Measurements from ENCODE around the gene GNA12.

GNA12 gene

DNA sequence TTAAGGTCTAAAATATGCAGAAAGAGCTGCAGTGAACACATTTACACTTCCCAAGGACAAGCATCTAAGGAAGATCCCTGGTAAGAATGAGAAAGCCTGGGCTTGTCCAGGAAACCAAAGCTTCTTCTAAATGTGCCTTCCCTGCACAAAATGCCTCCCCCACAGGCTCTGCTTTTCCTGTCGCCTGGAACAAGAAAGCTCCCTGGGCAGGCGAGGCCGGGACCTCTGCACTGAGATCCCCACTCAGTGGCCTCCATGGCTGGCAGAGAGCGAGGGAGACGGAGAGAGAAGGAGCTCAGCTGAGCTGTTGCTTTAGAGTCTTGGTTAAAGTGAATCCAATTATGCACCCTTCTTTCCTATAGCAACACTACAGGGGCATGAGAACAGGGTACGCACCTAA is 80.5 kb downstream of the GNA12 start:
- TF ChIP-seq, protein P1, sequence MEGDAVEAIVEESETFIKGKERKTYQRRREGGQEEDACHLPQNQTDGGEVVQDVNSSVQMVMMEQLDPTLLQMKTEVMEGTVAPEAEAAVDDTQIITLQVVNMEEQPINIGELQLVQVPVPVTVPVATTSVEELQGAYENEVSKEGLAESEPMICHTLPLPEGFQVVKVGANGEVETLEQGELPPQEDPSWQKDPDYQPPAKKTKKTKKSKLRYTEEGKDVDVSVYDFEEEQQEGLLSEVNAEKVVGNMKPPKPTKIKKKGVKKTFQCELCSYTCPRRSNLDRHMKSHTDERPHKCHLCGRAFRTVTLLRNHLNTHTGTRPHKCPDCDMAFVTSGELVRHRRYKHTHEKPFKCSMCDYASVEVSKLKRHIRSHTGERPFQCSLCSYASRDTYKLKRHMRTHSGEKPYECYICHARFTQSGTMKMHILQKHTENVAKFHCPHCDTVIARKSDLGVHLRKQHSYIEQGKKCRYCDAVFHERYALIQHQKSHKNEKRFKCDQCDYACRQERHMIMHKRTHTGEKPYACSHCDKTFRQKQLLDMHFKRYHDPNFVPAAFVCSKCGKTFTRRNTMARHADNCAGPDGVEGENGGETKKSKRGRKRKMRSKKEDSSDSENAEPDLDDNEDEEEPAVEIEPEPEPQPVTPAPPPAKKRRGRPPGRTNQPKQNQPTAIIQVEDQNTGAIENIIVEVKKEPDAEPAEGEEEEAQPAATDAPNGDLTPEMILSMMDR (IDR thresholded peaks at IDR 0.05; ENCODE audit: low read length, missing control alignments): no peak
- H3K4me3 ChIP-seq (replicated peaks; ENCODE audit: low read depth, low read length): no peak overlapping the region
- DNase-seq (ENCODE audit: low read depth): no peak

DNA sequence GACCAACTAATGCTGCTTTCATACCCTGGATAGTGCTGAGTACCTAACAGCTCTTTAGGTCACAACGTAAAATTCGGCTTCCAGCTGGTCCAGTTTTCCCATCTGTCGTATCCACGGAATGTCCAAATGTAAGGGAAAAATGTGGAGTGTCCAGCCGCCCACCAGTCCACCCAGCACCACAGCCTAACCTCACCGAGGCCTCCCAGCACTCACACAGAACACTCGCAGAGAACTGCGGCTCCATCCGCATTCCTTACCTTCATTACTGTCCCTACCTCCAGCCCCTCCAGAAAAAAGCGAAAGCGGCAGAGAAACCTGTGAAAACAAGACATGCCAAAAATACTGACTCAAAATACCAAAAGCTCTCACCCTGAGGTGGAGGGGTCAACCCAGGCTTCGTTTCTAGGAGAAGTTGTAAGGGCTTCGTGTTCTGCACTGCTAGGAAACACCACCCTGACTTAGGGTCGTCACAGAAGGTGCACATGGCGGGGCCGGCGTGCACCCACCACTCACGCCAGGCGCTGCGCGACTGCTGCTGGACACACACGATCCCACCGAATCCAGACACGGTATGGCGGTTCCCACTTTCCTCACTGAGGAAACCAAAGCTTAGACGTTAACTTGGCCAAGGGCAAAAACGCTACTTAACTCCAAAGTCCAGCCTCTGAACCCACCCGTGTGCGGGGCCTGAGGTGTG is 82.2 kb downstream of the GNA12 start:
- H3K4me3 ChIP-seq (replicated peaks; ENCODE audit: low read depth, low read length): no peak overlapping the region
- DNase-seq (ENCODE audit: low read depth): no peak
- TF ChIP-seq, protein P1 (IDR thresholded peaks at IDR 0.05; ENCODE audit: low read length, missing control alignments): no peak

DNA sequence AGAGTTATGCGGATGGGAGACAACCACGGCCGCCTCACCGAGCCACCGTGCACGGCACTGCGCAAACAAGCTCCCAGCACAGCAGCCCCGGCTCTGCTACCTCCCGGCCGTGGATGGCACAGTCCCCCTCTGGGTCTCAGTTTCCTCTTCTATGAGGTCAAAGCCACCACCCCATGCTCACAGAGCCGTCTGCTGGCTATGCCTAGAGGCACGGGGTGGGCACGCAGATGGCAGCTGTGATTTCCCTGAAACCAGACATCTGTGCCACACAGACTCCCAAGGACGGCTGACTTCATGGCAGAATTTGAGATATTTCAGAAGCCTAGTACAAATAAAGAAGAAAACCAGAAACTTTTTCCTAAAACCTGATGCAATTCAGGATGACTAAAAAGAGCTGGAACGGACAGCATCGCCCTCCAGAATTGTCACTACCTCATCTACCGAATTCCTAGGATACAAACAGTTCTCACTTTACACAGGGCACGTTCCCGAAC is 82.9 kb downstream of the GNA12 start:
- no peak overlapping the region for H3K4me3 ChIP-seq (replicated peaks; ENCODE audit: low read depth, low read length)
- DNase-seq (ENCODE audit: low read depth): no peak
- TF ChIP-seq, protein P1 (IDR thresholded peaks at IDR 0.05; ENCODE audit: low read length, missing control alignments): no peak

DNA sequence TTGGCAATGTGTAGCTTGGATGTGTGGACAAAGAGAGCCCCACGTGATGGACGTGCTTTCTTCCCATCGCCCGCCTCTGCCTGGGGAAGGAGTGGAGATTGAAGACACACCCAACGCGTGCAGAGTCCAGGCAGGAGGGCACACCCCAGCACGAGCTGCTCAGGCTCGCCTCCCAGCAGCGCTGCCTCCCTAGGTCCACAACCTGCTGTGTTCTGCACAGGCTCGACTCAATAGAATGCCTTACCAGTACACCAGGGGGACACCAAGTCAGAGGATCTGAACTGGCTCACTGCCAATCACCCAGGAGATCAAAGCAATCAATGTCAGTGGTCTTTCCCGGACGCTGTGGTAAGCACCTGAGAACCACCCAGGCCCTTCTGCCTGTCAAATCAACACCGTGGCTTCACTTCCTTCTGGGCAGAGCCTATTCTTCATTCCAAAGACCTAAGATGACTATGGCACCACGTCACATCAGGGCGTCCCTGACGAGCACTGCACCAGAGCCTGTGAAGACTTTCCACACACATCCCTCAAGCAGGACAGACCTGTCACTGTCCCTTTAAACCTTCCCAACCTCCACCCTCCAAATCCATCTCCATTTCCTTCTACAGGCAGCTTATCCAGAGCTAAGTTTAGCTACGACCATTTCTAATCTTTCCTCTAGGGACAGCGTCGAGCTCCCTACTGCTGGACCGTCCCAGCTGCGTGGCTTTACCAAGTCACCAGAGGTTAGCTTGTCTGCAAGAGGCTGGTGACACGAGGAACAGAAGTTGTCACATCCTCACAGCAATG is 83.8 kb downstream of the GNA12 start:
- no peak overlapping the region for H3K4me3 ChIP-seq (replicated peaks; ENCODE audit: low read depth, low read length)
- TF ChIP-seq, protein P1 (IDR thresholded peaks at IDR 0.05; ENCODE audit: low read length, missing control alignments): peak; percentile 40
- DNase-seq (ENCODE audit: low read depth): peak; percentile 58

DNA sequence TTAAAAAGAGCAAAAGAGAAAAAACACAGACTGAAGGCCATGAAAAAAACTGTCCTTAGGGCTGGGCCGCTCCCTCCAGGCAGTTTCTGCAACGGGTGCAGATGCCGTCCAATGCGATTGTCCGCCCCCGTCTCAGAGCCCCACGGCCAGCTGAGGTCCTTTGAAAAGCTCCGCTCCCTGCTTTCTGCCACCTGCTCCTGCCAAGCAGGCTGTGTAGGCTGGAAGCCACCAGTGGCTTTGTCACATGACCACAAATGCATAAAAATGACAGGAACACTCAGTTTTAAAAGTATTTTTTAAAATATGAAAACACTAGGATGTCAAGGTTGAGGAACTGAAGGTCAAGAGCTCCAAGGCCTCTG is 84.4 kb downstream of the GNA12 start:
- DNase-seq (ENCODE audit: low read depth): no peak
- H3K4me3 ChIP-seq (replicated peaks; ENCODE audit: low read depth, low read length): no peak overlapping the region
- TF ChIP-seq, protein P1 (IDR thresholded peaks at IDR 0.05; ENCODE audit: low read length, missing control alignments): no peak

DNA sequence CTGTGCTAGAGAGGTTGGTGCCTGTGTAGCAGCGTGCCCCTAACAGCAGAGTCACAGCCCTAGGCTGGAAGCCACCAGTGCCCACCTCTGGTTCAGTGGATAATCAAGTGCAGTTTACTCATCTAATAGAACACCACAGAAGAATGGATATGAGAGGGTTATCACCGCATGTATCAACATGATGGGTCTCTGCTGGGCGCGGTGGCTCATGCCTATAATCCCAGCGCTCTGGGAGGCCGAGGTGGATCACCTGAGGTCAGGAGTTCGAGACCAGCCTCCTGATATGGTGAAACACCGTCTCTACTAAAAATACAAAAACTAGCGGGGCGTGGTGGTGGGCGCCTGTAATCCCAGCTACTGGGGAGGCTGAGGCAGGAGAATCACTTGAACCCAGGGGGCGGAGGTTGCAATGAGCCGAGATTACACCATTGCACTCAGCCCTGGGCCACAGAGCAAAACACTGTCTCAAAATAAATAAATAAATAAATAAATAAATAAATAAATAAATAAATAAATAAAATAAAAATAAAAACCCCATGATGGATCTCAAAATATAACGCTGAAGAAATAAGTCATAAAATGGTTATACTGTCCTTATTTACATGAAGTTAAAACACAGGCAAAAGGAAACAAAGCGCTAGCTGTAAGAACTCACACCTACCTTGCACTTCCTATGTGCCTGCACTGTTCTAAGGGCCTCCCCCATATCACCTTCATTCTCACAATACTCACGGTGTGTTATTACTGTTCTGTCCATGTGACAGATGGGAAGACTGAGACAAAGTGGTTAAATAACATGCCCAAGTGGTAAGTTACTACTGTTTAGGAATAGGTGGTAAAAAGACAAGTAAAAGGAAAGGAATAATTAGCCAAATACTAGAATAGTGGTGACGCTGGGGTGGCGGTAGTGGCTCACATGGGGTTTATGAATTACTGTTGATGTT is 85.2 kb downstream of the GNA12 start:
- DNase-seq (ENCODE audit: low read depth): no peak
- TF ChIP-seq, protein P1 (IDR thresholded peaks at IDR 0.05; ENCODE audit: low read length, missing control alignments): no peak
- H3K4me3 ChIP-seq (replicated peaks; ENCODE audit: low read depth, low read length): peak overlapping the region; percentile 36
